Uterus (tissue), 4 donors: Measurements from ENCODE around the gene SLK. TPM values are rescaled to one million over a fixed set of nuclear protein-coding genes. Genes with fewer than 3 reads are reported as not detected.

ENCODE experiments used
- DNase-seq, 2 donors: peaks; one replicate each; pipeline ENCODE4 v3.0.0-alpha.2; 2019 to 2020
- H3K27ac ChIP-seq, 2 donors: fragments of 200-600 bp; sonication (generic); 1 replicate in 1 of 2; 2 replicates in 1 of 2; pipeline ENCODE4 v1.5.1; 2016 to 2018
- H3K27me3 ChIP-seq, 2 donors: fragments of 200-600 bp; sonication (generic); one replicate each; pipeline ENCODE4 v1.5.1; 2018 to 2019; ENCODE audit warnings: control low read depth in 1 of 2
- H3K36me3 ChIP-seq, 2 donors: fragments of 200-600 bp; sonication (generic); one replicate each; pipeline ENCODE4 v1.5.1; 2019; ENCODE audit warnings: control low read depth in 1 of 2
- H3K4me1 ChIP-seq, 2 donors: fragments of 200-600 bp; sonication (generic); one replicate each; pipeline ENCODE4 v1.5.1; 2018 to 2019; ENCODE audit warnings: control low read depth in 1 of 2
- H3K4me3 ChIP-seq, 2 donors: fragments of 200-600 bp; sonication (generic); 1 replicate in 1 of 2; 2 replicates in 1 of 2; pipeline ENCODE4 v1.5.1; 2018 to 2019; ENCODE audit warnings: mild to moderate bottlenecking in 1 of 2
- H3K9me3 ChIP-seq, 2 donors: fragments of 200-600 bp; sonication (generic); one replicate each; pipeline ENCODE4 v1.5.1; 2019; ENCODE audit warnings: control low read depth in 1 of 2
- CTCF ChIP-seq, 4 experiments: fragments of 200-600 bp in 2 of 4; fragments of 450-650 bp in 2 of 4; sonication (generic) in 2 of 4; IDR thresholded peaks; one replicate each; pipeline ENCODE4 v1.5.1; 2016 to 2019; ENCODE audit warnings: antibody characterized with exemption in 4 of 4, mild to moderate bottlenecking in 2 of 4, moderate library complexity in 1 of 4
- POLR2A ChIP-seq, 2 donors: fragments of 450-650 bp; IDR thresholded peaks; one replicate each; pipeline ENCODE4 v1.6.1; 2016; ENCODE audit warnings: antibody characterized with exemption in 2 of 2, mild to moderate bottlenecking in 1 of 2, moderate library complexity in 1 of 2
- intact Hi-C: fragments of 100-400 bp; cut with DNase I; formaldehyde crosslinking; loops from one replicate; pipeline ENCODE4 v1.15.1; 2023; ENCODE audit warnings: low total_unique reads
- total RNA-seq, 4 donors: library from RNA; depleted of rRNA in 3 of 4; stranded (reverse); fragments of >200 nt in 3 of 4; gene quantifications; one replicate each; pipeline versions ENCODE4 v1.1.0 to v1.2.4, GENCODE V29; 2014 to 2023
- donor health status: DM: yes; HTN: yes; CAD: no.

The SLK gene
- total RNA-seq, 4 donors from 2014 or later = 30.9 to 78.7 (median 52.1) TPM

- H3K4me3 ChIP-seq = no peak overlapping the region
- H3K4me1 ChIP-seq = no peaks in the 10 kb centered on the region
- no peak for DNase-seq
- no peak overlapping the region for H3K27ac ChIP-seq
- no peak for TF ChIP-seq CTCF (IDR thresholded peaks at IDR 0.05)
- no peak for TF ChIP-seq POLR2A (IDR thresholded peaks at IDR 0.05)
- intact Hi-C loops = no loop called here
- no peaks in the 10 kb centered on the region for H3K9me3 ChIP-seq
- H3K36me3 ChIP-seq = no peaks in the 10 kb centered on the region
- no peaks in the 10 kb centered on the region for H3K27me3 ChIP-seq
Measured at GRCh38 chr10:104032144-104032775, 65.3 kb downstream of the SLK start.

- Histone ChIP-seq H3K36me3 (no peaks in the 10 kb centered on the region), H3K4me3 (no peak overlapping the region), H3K9me3 (no peaks in the 10 kb centered on the region), H3K27ac (no peak overlapping the region), H3K4me1 (no peaks in the 10 kb centered on the region), H3K27me3 (no peaks in the 10 kb centered on the region)
- no peak for DNase-seq
- no peak for TF ChIP-seq POLR2A (IDR thresholded peaks at IDR 0.05)
- no peak for TF ChIP-seq CTCF (IDR thresholded peaks at IDR 0.05)
- intact Hi-C loops = no loop called here
Measured at GRCh38 chr10:104033401-104033930, 66.5 kb downstream of the SLK start.

- Histone ChIP-seq H3K4me1 (no peaks in the 10 kb centered on the region), H3K27ac (no peak overlapping the region), H3K27me3 (no peaks in the 10 kb centered on the region), H3K9me3 (no peaks in the 10 kb centered on the region), H3K36me3 (no peaks in the 10 kb centered on the region), H3K4me3 (no peak overlapping the region)
- DNase-seq = no peak
- intact Hi-C loops = no loop called here
- TF ChIP-seq CTCF (IDR thresholded peaks at IDR 0.05) (no peak), POLR2A (IDR thresholded peaks at IDR 0.05) (no peak)
Measured at GRCh38 chr10:104033966-104034365, 67.0 kb downstream of the SLK start.

GRCh38 chr10:104034401-104035193 lies 67.7 kb downstream of the SLK start:
- Histone ChIP-seq H3K4me3 (no peak overlapping the region), H3K9me3 (no peaks in the 10 kb centered on the region), H3K36me3 (no peaks in the 10 kb centered on the region), H3K27ac (no peak overlapping the region), H3K4me1 (no peaks in the 10 kb centered on the region), H3K27me3 (no peaks in the 10 kb centered on the region)
- no peak for DNase-seq
- intact Hi-C loops = no loop called here
- TF ChIP-seq CTCF (IDR thresholded peaks at IDR 0.05) = no peak
- no peak for TF ChIP-seq POLR2A (IDR thresholded peaks at IDR 0.05)
